H1 (cell line): ENCODE measurements around the gene DOCK9. TPM values are rescaled to one million over a fixed set of nuclear protein-coding genes. Genes with fewer than 3 reads are reported as not detected.

ENCODE experiments used
- CTCF ChIA-PET: fragments of 300-600 bp; sonication (Branson Sonifier 250); formaldehyde crosslinking; loops from one replicate; lab custom pipeline; 2021; ENCODE audit not compliant: partially characterized antibody; lab: Charles Lee
- POLR2A ChIA-PET: fragments of 300-600 bp; sonication (Branson Sonifier 250); formaldehyde crosslinking; loops from one replicate; lab custom pipeline; 2021; ENCODE audit warnings: inconsistent platforms; ENCODE audit not compliant: partially characterized antibody; lab: Charles Lee
- DNase-seq, 2 experiments: peaks; one replicate each; pipeline versions ENCODE4 v3.0.0 to v3.0.0-alpha.2; 2010 to 2022; ENCODE audit warnings: low spot score in 2 of 2, low read depth in 1 of 2, mixed read lengths in 1 of 2
- FAIRE-seq: peaks from 2 replicates; lab custom pipeline; 2011; peaks lifted over from hg19 to GRCh38; lab: Jason Lieb, UNC
- H2AFZ ChIP-seq: 2 replicates; pipeline ENCODE4 v1.8.1; 2012; ENCODE audit warnings: low read length, inconsistent platforms
- H2AK5ac ChIP-seq: 2 replicates; pipeline ENCODE4 v1.6.1; 2013; ENCODE audit warnings: low read depth, low read length
- H2BK120ac ChIP-seq: replicated peaks from 2 replicates; pipeline ENCODE3; 2013; ENCODE audit warnings: low read depth, low read length, inconsistent platforms
- H2BK12ac ChIP-seq: 2 replicates; pipeline ENCODE4 v1.6.1; 2013; ENCODE audit warnings: low read depth, low read length
- H2BK15ac ChIP-seq: 2 replicates; pipeline ENCODE4 v1.6.1; 2013; ENCODE audit warnings: low read length
- H2BK20ac ChIP-seq: 2 replicates; pipeline ENCODE4 v1.6.1; 2013; ENCODE audit warnings: low read length
- H2BK5ac ChIP-seq: 2 replicates; pipeline ENCODE4 v1.6.1; 2013; ENCODE audit warnings: low read depth, low read length
- H3K14ac ChIP-seq: 2 replicates; pipeline ENCODE4 v1.6.1; 2013; ENCODE audit warnings: inconsistent platforms; ENCODE audit not compliant: insufficient read length
- H3K18ac ChIP-seq: 2 replicates; pipeline ENCODE4 v1.6.1; 2013; ENCODE audit warnings: low read length; ENCODE audit errors: extremely low read depth
- H3K23ac ChIP-seq: 2 replicates; pipeline ENCODE4 v1.6.1; 2013; ENCODE audit warnings: inconsistent platforms; ENCODE audit not compliant: insufficient read length
- H3K23me2 ChIP-seq: 2 replicates; pipeline ENCODE4 v1.6.1; 2013; ENCODE audit warnings: low read depth, low read length
- H3K27ac ChIP-seq: 2 replicates; pipeline ENCODE4 v1.6.1; 2011; ENCODE audit warnings: low read depth, low read length, inconsistent platforms
- H3K27me3 ChIP-seq, 4 experiments: replicated peaks in 1 of 4; 1 replicate in 1 of 4; 2 replicates in 3 of 4; pipeline versions ENCODE4 v1.6.1 to v1.8.1; 2011 to 2013; ENCODE audit warnings: low read length in 3 of 4, mild to moderate bottlenecking in 3 of 4, inconsistent platforms in 2 of 4, mixed read lengths in 2 of 4, moderate library complexity in 1 of 4; ENCODE audit not compliant: control insufficient read depth in 3 of 4, insufficient read depth in 3 of 4; ENCODE audit errors: extremely low read depth in 1 of 4
- H3K36me3 ChIP-seq, 4 experiments: 2 replicates each; pipeline versions ENCODE4 v1.6.1 to v1.8.1; 2011 to 2013; ENCODE audit warnings: mild to moderate bottlenecking in 4 of 4, low read length in 3 of 4, moderate library complexity in 2 of 4, control low read depth in 1 of 4, inconsistent platforms in 1 of 4; ENCODE audit not compliant: insufficient read depth in 4 of 4, control insufficient read depth in 2 of 4
- H3K4ac ChIP-seq: replicated peaks from 2 replicates; pipeline ENCODE3; 2013; ENCODE audit warnings: low read length, low read depth, mixed read lengths, inconsistent platforms; ENCODE audit not compliant: insufficient read length
- H3K4me1 ChIP-seq, 4 experiments: replicated peaks in 1 of 4; 1 replicate in 1 of 4; 2 replicates in 3 of 4; pipeline versions ENCODE4 v1.6.1 to v1.8.1; 2011 to 2013; ENCODE audit warnings: low read length in 3 of 4, inconsistent platforms in 2 of 4, mixed read lengths in 1 of 4; ENCODE audit not compliant: insufficient read depth in 4 of 4, control insufficient read depth in 3 of 4
- H3K4me2 ChIP-seq, 2 experiments: 2 replicates each; pipeline versions ENCODE4 v1.6.1 to v1.8.1; 2011 to 2013; ENCODE audit warnings: low read depth in 2 of 2, low read length in 2 of 2, control low read depth in 1 of 2, inconsistent platforms in 1 of 2, mild to moderate bottlenecking in 1 of 2; ENCODE audit not compliant: insufficient read depth in 1 of 2
- H3K4me3 ChIP-seq, 4 experiments: fragments of 200-600, 300-600 bp in 1 of 4; sonication (generic), shearing (Covaris generic), sonication (Bioruptor Twin) in 1 of 4; 2 replicates each; pipeline versions ENCODE4 v1.5.1 to v1.8.1; 2011 to 2016; ENCODE audit warnings: low read length in 4 of 4, low read depth in 3 of 4, control low read depth in 2 of 4, inconsistent platforms in 2 of 4, mild to moderate bottlenecking in 2 of 4, mixed read lengths in 1 of 4, moderate library complexity in 1 of 4; ENCODE audit not compliant: insufficient read depth in 2 of 4; ENCODE audit errors: extremely low read depth in 1 of 4
- H3K56ac ChIP-seq: replicated peaks from 2 replicates; pipeline ENCODE3; 2013; ENCODE audit warnings: low read depth, mild to moderate bottlenecking, mixed read lengths, low read length, inconsistent platforms; ENCODE audit not compliant: insufficient read length
- H3K79me1 ChIP-seq: 2 replicates; pipeline ENCODE4 v1.6.1; 2013; ENCODE audit warnings: low read depth, low read length, control low read depth
- H3K79me2 ChIP-seq, 2 experiments: 2 replicates each; pipeline versions ENCODE4 v1.6.1 to v1.8.1; 2012 to 2013; ENCODE audit warnings: low read length in 2 of 2, mild to moderate bottlenecking in 2 of 2, inconsistent platforms in 1 of 2; ENCODE audit not compliant: insufficient read depth in 2 of 2, control insufficient read depth in 1 of 2
- H3K9ac ChIP-seq, 4 experiments: replicated peaks in 1 of 4; 1 replicate in 1 of 4; 2 replicates in 3 of 4; pipeline versions ENCODE4 v1.6.1 to v1.8.1; 2011 to 2013; ENCODE audit warnings: low read depth in 3 of 4, low read length in 3 of 4, control low read depth in 2 of 4, mild to moderate bottlenecking in 2 of 4, moderate library complexity in 2 of 4, inconsistent platforms in 1 of 4; ENCODE audit errors: extremely low read depth in 1 of 4
- H3K9me3 ChIP-seq, 2 experiments: 2 replicates each; pipeline versions ENCODE4 v1.6.1 to v1.8.1; 2012 to 2013; ENCODE audit warnings: mild to moderate bottlenecking in 2 of 2, moderate library complexity in 2 of 2, control low read depth in 1 of 2, inconsistent platforms in 1 of 2, low read depth in 1 of 2, low read length in 1 of 2, mixed read lengths in 1 of 2; ENCODE audit not compliant: insufficient read depth in 2 of 2
- H4K20me1 ChIP-seq, 2 experiments: replicated peaks in 1 of 2; 2 replicates each; pipeline versions ENCODE3 to v1.8.1; 2011 to 2013; ENCODE audit warnings: inconsistent platforms in 2 of 2, low read length in 2 of 2, mild to moderate bottlenecking in 1 of 2; ENCODE audit not compliant: insufficient read depth in 2 of 2, control insufficient read depth in 1 of 2
- H4K5ac ChIP-seq: 2 replicates; pipeline ENCODE4 v1.6.1; 2013; ENCODE audit warnings: low read length, low read depth, mixed read lengths, inconsistent platforms; ENCODE audit not compliant: insufficient read length
- H4K8ac ChIP-seq: 2 replicates; pipeline ENCODE4 v1.8.0; 2013; ENCODE audit warnings: mild to moderate bottlenecking, moderate library complexity, low read length, inconsistent platforms; ENCODE audit not compliant: insufficient read depth; ENCODE audit errors: extremely low read depth
- H4K91ac ChIP-seq: replicated peaks from 2 replicates; pipeline ENCODE3; 2013; ENCODE audit warnings: low read length, mixed read lengths, inconsistent platforms; ENCODE audit not compliant: insufficient read length
- GTF2F1 ChIP-seq: IDR thresholded peaks from 2 replicates; pipeline ENCODE4 v1.6.1; 2012; ENCODE audit warnings: low read depth, low read length, improper control_type of control experiment, borderline replicate concordance
- POU5F1 ChIP-seq: IDR thresholded peaks from 2 replicates; pipeline ENCODE4 v1.6.1; 2011; ENCODE audit warnings: low read depth, mild to moderate bottlenecking, low read length, moderate library complexity
- RAD21 ChIP-seq, 2 experiments: IDR thresholded peaks in 1 of 2; conservative IDR thresholded peaks in 1 of 2; 2 replicates each; pipeline ENCODE4 v1.6.1; 2011; ENCODE audit warnings: low read depth in 2 of 2, low read length in 2 of 2, improper control_type of control experiment in 1 of 2, inconsistent platforms in 1 of 2, mild to moderate bottlenecking in 1 of 2, moderate library complexity in 1 of 2
- SIX5 ChIP-seq: IDR thresholded peaks from 2 replicates; pipeline ENCODE4 v1.6.1; 2011; ENCODE audit warnings: mild to moderate bottlenecking, low read depth, low read length
- TBP ChIP-seq: IDR thresholded peaks from 2 replicates; pipeline ENCODE4 v1.6.1; 2011; ENCODE audit warnings: low read depth, low read length, improper control_type of control experiment
- whole genome bisulfite sequencing, 2 experiments: shearing (Covaris generic) in 1 of 2; methylation state at CpG; one replicate each; pipeline versions ENCODE4 v1.1.6 to v1.1.7; 2013 to 2015; ENCODE audit warnings: low lambda C conversion rate in 2 of 2, mixed read lengths in 2 of 2, inconsistent platforms in 1 of 2, low coverage in 1 of 2, missing lambda C conversion rate in 1 of 2; ENCODE audit not compliant: insufficient replicate concordance in 2 of 2, insufficient coverage in 1 of 2, insufficient read length in 1 of 2; ENCODE audit errors: extremely low coverage in 1 of 2, missing lambda C conversion rate in 1 of 2; 5-methylcytosine and 5-hydroxymethylcytosine counted together
- polyA plus RNA-seq, 7 experiments: library from polyadenylated mRNA; depleted of rRNA in 3 of 7; stranded (reverse) in 5 of 7; unstranded in 2 of 7; fragments of >200 nt in 5 of 7; fragments of 200-250 nt in 2 of 7; gene quantifications; 1 replicate in 5 of 7; 2 replicates in 1 of 7; 4 replicates in 1 of 7; pipeline versions ENCODE4 v1.2.1 to v1.2.3, GENCODE V29; 2011 to 2013; ENCODE audit warnings: missing spikeins in 2 of 7, mixed read lengths in 2 of 7
- total RNA-seq: library from RNA; stranded (reverse); fragmentation: NEBNext Ultra II Directional; extraction: Animal tissue kit (Norgen Biotek cat#: 25700); gene quantifications from 2 replicates; pipeline ENCODE4 v1.2.1, GENCODE V29; 2021

DOCK9 gene
- total and polyA plus RNA-seq, 2 of the 8 experiments (the other 6 are each of a cell fraction or from before 2014, with no cell fraction given), result 21.6 to 31.5 TPM

DNA sequence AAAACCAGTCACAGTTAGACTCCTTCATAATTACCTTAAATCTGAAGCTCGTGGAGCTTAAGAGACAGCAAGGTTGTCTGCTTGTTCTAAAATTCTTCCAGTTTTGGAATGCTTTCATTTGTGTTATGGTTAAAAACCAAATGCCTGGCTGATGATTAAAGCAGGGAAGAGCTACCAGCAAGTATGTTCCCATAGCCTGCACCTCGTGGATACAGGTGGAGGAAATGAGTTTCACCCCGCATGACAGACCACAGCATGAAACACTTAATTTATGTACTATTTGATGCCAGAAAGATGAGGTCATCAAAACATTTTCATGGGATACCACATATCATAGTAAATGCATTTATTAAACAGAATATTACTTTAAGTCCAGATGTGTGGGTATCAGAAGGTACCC is 416 bp upstream of the DOCK9 start:
- TF ChIP-seq GTF2F1, result no peak
- TF ChIP-seq TBP, result no peak
- TF ChIP-seq POU5F1, result no peak
- TF ChIP-seq SIX5, result no peak
- TF ChIP-seq RAD21 (IDR thresholded peaks at IDR 0.05 in 1 of 2, conservative IDR thresholded peaks at IDR 0.05 in 1 of 2; ENCODE audit: low read depth in 2 of 2, low read length in 2 of 2), result no peak
- DNase-seq, result no peak

More for the DNA sequence above, 416 bp upstream of the DOCK9 start:
- ChIA-PET POLR2A (interaction anchor here (1.1 kb wide), 1 partner anchor 8 kb away, joined by 3 read pairs; no protein-coding TSS in a partner anchor), CTCF (interaction anchor here (0.6 to 1.9 kb wide), 12 partner anchors 10 to 277 kb away, joined by 3 to 5 read pairs (median 3); no protein-coding TSS in a partner anchor)
- no peaks in the 10 kb centered on the region for H3K9me3 ChIP-seq
- no peak overlapping the region for H3K56ac ChIP-seq
- no peak overlapping the region for H2AFZ ChIP-seq
- no peak overlapping the region for H3K4me2 ChIP-seq
- H2BK5ac ChIP-seq, result no peak overlapping the region
- no peaks in the 10 kb centered on the region; the same call in 1 of the 2 replicates for H3K23me2 ChIP-seq
- no peak overlapping the region for H3K4ac ChIP-seq
- H2BK120ac ChIP-seq, result no peak overlapping the region
- H3K79me2 ChIP-seq, result no peaks in the 10 kb centered on the region
- no peaks in the 10 kb centered on the region for H4K20me1 ChIP-seq
- no peak overlapping the region for H2AK5ac ChIP-seq
- no peak overlapping the region for H3K14ac ChIP-seq
- no peak overlapping the region for H3K9ac ChIP-seq
- H3K79me1 ChIP-seq, result no peaks in the 10 kb centered on the region
- no peak overlapping the region for H4K5ac ChIP-seq
- no peak overlapping the region for H3K23ac ChIP-seq
- 0 out of 2 replicates have a peak overlapping the region, but pooled peaks have one; percentile 14 for H3K27ac ChIP-seq
- H2BK12ac ChIP-seq, result no peak overlapping the region
- H2BK20ac ChIP-seq, result no peak overlapping the region
- FAIRE-seq, result no peak
- peaks cover 6 to 20% (median 8%) of the 10 kb centered on the region in 4 experiments for H3K4me1 ChIP-seq
- H3K18ac ChIP-seq, result no peak overlapping the region
- no peak overlapping the region for H3K4me3 ChIP-seq
- no peak overlapping the region for H4K91ac ChIP-seq
- no peaks in the 10 kb centered on the region for H3K36me3 ChIP-seq
- no peaks in the 10 kb centered on the region for H3K27me3 ChIP-seq
- no peak overlapping the region for H2BK15ac ChIP-seq
- WGBS, 2 experiments, result 89% methylated on average over 3 of the region's 3 CpGs; no CpG with 5 or more reads in 1 of the 2 experiments
- H4K8ac ChIP-seq, result no peak overlapping the region
